Right lobe of liver (tissue), 6 donors: ENCODE data around the gene P3H2. TPM values are rescaled to one million over a fixed set of nuclear protein-coding genes. Genes with fewer than 3 reads are reported as not detected.
"Not testable (repeated sequence)": the region's sequence is repeated elsewhere in the genome, so short reads cannot be mapped to it uniquely, and the experiment has no call there.

Experiments used
- ATAC-seq, 4 donors: fragments of 200-7000 bp; cut with Tn5 transposase; one replicate each; pipeline ENCODE4 v1.9.1; 2020; ENCODE audit warnings: mild to moderate bottlenecking in 4 of 4, moderate library complexity in 4 of 4
- DNase-seq, 3 donors: peaks; one replicate each; pipeline ENCODE4 v3.0.0-alpha.2; 2020
- H3K27ac ChIP-seq, 3 donors: fragments of 200-600 bp; one replicate each; pipeline ENCODE4 v1.8.0; 2022
- H3K27me3 ChIP-seq, 2 donors: fragments of 200-600 bp; one replicate each; pipeline ENCODE4 v1.8.0; 2022
- H3K36me3 ChIP-seq, 4 donors: fragments of 200-600 bp; sonication (generic) in 1 of 4; one replicate each; pipeline versions ENCODE4 v1.5.1 to v1.8.0; 2017 to 2022; ENCODE audit warnings: control low read depth in 1 of 4
- H3K4me1 ChIP-seq, 4 donors: fragments of 200-600 bp; sonication (generic) in 1 of 4; one replicate each; pipeline versions ENCODE4 v1.5.1 to v1.8.0; 2017 to 2022; ENCODE audit warnings: control low read depth in 1 of 4
- H3K4me3 ChIP-seq, 3 donors: fragments of 200-600 bp; one replicate each; pipeline ENCODE4 v1.8.0; 2022
- H3K9me3 ChIP-seq, 4 donors: fragments of 200-600 bp; sonication (generic) in 1 of 4; one replicate each; pipeline versions ENCODE4 v1.5.1 to v1.8.0; 2017 to 2022; ENCODE audit warnings: control low read depth in 1 of 4
- CTCF ChIP-seq, 4 donors: fragments of 200-600 bp in 3 of 4; fragments of 450-650 bp in 1 of 4; IDR thresholded peaks; one replicate each; pipeline versions ENCODE4 v1.5.1 to v1.8.0; 2016 to 2022; ENCODE audit warnings: antibody characterized with exemption in 4 of 4, mild to moderate bottlenecking in 2 of 4
- POLR2A ChIP-seq: fragments of 450-650 bp; IDR thresholded peaks from one replicate; pipeline ENCODE4 v1.6.1; 2017; ENCODE audit warnings: antibody characterized with exemption, mild to moderate bottlenecking
- WGBS: methylation state at CpG from one replicate; pipeline ENCODE4 v1.1.6; 2018; ENCODE audit warnings: low coverage, low lambda C conversion rate; ENCODE audit not compliant: insufficient coverage; ENCODE audit errors: missing lambda C conversion rate; 5-methylcytosine and 5-hydroxymethylcytosine counted together
- intact Hi-C, 2 donors: fragments of 100-400 bp; cut with DNase I; formaldehyde crosslinking; loops; one replicate each; pipeline versions ENCODE4 v1.11.2 to v1.14.1; 2022
- total RNA-seq, 6 experiments: library from RNA; depleted of rRNA in 2 of 6; stranded (reverse); fragments of >200 nt in 2 of 6; fragmentation: NEBNext Ultra II Directional in 3 of 6; extraction: Animal tissue kit (Norgen Biotek cat#: 25700) in 3 of 6; gene quantifications; one replicate each; pipeline versions ENCODE4 v1.1.0 to v1.2.4, GENCODE V29; 2016 to 2023
- donor health status: DM: no; HTN: yes; CAD: no.
- donor health status: DM: no; HTN: no; CAD: no.
- donor health status: DM: no; HTN: no; CAD: no.
- donor health status: DM: no; HTN: yes; CAD: no.
- donor health status: DM: no; HTN: yes; CAD: no.

The P3H2 gene
- total RNA-seq, 6 experiments from 2014 or later: 3.2 to 8.7 (median 6.5) TPM

- H3K36me3 ChIP-seq: no peaks in the 10 kb centered on the region
- ATAC-seq: no peak
- H3K27me3 ChIP-seq: no peaks in the 10 kb centered on the region
- WGBS: 33% methylated on average over 4 of the region's 4 CpGs
- H3K9me3 ChIP-seq: no peaks in the 10 kb centered on the region
- no peak overlapping the region for H3K27ac ChIP-seq
- TF ChIP-seq POLR2A (no peak), CTCF (IDR thresholded peaks at IDR 0.05) (no peak)
- H3K4me1 ChIP-seq: no peaks in the 10 kb centered on the region
- no peak for DNase-seq
- no peak overlapping the region for H3K4me3 ChIP-seq
- intact Hi-C loops: no loop called here
Observed at GRCh38 chr3:190155752-190156151, 35.1 kb upstream of the P3H2 start.

GRCh38 chr3:190150681-190151080, 30.0 kb upstream of the P3H2 start:
- Histone ChIP-seq H3K36me3 (no peaks in the 10 kb centered on the region), H3K27me3 (no peaks in the 10 kb centered on the region), H3K27ac (no peak overlapping the region), H3K4me1 (no peaks in the 10 kb centered on the region), H3K9me3 (no peaks in the 10 kb centered on the region), H3K4me3 (no peak overlapping the region)
- WGBS: 48% methylated on average over 3 of the region's 3 CpGs
- intact Hi-C loops: no loop called here
- ATAC-seq (no peak), DNase-seq (no peak)
- TF ChIP-seq CTCF (IDR thresholded peaks at IDR 0.05): no peak
- TF ChIP-seq POLR2A: no peak

- WGBS: 80% methylated on average over 6 of the region's 6 CpGs
- H3K27ac ChIP-seq, DNase-seq, H3K27me3 ChIP-seq, H3K9me3 ChIP-seq, intact Hi-C loops, H3K36me3 ChIP-seq, H3K4me3 ChIP-seq, ATAC-seq, H3K4me1 ChIP-seq: not testable (repeated sequence)
Observed at GRCh38 chr3:190149830-190150619, 29.3 kb upstream of the P3H2 start.

- DNase-seq, H3K36me3 ChIP-seq, H3K27ac ChIP-seq, intact Hi-C loops, ATAC-seq, H3K27me3 ChIP-seq, H3K4me1 ChIP-seq, H3K9me3 ChIP-seq, H3K4me3 ChIP-seq: not testable (repeated sequence)
- 54% methylated on average over 6 of the region's 7 CpGs for WGBS
Observed at GRCh38 chr3:190144793-190145192, 24.1 kb upstream of the P3H2 start.

GRCh38 chr3:190142041-190142440, 21.3 kb upstream of the P3H2 start:
- H3K4me3 ChIP-seq: no peak overlapping the region
- WGBS: 57% methylated on average over 3 of the region's 3 CpGs
- H3K27me3 ChIP-seq: no peaks in the 10 kb centered on the region
- no peaks in the 10 kb centered on the region for H3K4me1 ChIP-seq
- ATAC-seq (no peak), DNase-seq (no peak)
- no peak overlapping the region for H3K27ac ChIP-seq
- H3K9me3 ChIP-seq: no peaks in the 10 kb centered on the region
- TF ChIP-seq POLR2A: no peak
- TF ChIP-seq CTCF (IDR thresholded peaks at IDR 0.05): no peak
- H3K36me3 ChIP-seq: no peaks in the 10 kb centered on the region
- intact Hi-C loops: no loop called here
